HG03354 (cell line): ENCODE results near the gene TBC1D3.
"Not testable (repeated sequence)": the region's sequence is repeated elsewhere in the genome, so short reads cannot be mapped to it uniquely, and the experiment has no call there.

ENCODE experiments used
- ATAC-seq: cut with Tn5 transposase; IDR thresholded peaks from one replicate; pipeline ENCODE4 v1.9.1; 2021; ENCODE audit warnings: mild to moderate bottlenecking; ENCODE audit not compliant: unreplicated experiment, poor library complexity, severe bottlenecking

TBC1D3 gene

GRCh38 chr17:38192455-38192854 lies at the start of gene TBC1D3:
Gene TBC1D3 (minus strand): TSS chr17:38192555. CDS start chr17:38191029, 1,526 bp downstream.
- ATAC-seq: not testable (repeated sequence)

DNA sequence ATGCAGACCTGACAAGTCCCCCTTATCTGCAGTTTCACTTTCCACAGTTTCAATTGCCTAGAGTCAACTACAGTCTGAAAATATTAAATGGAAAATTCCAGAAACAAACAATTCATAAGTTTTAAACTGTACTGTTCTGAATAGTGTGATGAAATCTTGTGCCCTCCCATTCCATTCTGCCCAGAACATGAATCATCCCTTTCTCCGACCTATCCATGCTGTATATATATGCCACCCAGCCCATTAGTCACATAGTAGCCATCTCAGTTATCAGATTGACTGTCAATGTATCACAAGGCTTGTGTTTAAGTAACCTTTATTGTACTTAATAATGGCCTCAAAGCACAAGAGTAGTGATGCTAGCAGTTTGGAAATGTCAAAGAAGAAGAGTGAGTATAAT lies 40.4 kb upstream of the TBC1D3 start:
- ATAC-seq: not testable (repeated sequence)

DNA sequence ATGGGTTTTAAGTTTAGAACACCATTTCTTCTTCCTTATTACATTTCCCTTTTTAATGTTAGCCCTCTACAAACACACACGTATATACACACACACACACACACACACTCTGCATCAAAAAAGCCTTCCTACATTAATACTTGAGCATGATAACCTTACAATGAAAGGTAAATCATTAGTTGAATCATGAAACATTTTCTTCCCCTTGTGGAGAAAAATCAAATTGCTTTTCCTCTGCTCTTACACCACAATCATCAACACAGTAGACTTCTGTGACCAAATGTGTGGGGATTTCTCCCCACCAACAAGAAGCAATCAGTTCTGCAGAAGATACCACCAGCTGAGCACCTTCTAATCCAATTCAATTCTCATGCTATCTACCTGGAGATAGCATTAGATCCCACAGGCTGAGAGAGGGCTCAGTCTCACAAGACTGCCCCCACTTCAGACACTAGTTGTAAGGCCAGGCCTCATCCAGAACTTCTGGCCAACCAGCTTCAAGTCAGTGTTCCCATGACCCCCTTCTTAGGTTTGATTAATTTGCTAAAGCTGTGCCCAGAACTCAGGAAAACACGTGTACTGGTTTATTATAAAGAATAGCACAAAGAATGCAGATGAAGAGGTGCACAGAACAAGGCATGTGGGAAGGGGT lies 33.6 kb upstream of the TBC1D3 start:
- ATAC-seq: not testable (repeated sequence)

DNA sequence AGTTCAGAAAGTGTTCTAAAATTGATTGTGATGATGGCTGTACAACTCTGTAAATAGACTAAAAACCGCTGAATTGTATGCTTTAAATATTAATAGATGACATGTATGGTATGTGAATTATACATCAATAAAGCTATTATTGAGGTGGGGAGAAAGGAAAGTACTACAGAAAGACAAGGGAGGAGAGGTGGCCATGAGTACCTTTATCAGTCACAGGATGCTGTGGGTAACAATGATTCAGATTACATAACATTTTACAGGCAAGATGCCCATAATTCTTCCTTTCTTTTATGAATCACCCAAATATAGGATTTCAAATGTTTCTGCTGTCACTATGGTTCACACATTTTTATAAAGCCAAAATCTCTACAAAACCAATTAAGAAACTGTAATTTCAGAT lies 28.5 kb upstream of the TBC1D3 start:
- ATAC-seq: not testable (repeated sequence)

DNA sequence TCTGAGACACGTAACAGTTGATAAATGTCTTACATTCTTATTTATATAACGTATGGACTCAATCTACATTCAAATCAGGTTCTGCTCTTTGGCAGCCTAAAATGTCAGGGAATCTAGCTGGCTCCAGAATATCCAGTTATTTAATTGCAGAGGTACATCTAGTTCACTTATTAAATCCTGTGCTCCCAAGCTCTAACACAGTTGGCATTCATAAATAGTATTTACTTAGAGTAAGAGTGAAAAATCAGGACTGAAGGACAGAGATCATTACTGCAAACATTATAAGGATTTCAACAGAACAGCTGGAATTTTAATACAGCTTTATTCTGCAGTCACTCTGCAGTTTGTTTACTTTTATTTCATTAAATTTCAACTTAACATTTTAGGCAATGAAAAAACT lies 7.9 kb upstream of the TBC1D3 start:
- ATAC-seq: not testable (repeated sequence)

- ATAC-seq: not testable (repeated sequence)
Measured at GRCh38 chr17:38134860-38135259, 57.5 kb downstream of the TBC1D3 start.
